Endothelial cell (in vitro differentiated cells): ENCODE data around the gene PLXNB1. TPM values are rescaled to one million over a fixed set of nuclear protein-coding genes. Genes with fewer than 3 reads are reported as not detected.

ENCODE experiments used
- DNase-seq: peaks from one replicate; pipeline ENCODE4 v3.0.0; 2021; ENCODE audit warnings: low spot score
- H3K27ac Mint-ChIP-seq: one replicate; pipeline ENCODE4 v1.8.0; 2021; ENCODE audit warnings: mixed read lengths, inconsistent platforms; ENCODE audit not compliant: unreplicated experiment
- H3K27me3 Mint-ChIP-seq: one replicate; pipeline ENCODE4 v1.8.0; 2021; ENCODE audit warnings: mild to moderate bottlenecking, moderate library complexity, mixed read lengths, inconsistent platforms; ENCODE audit not compliant: unreplicated experiment
- H3K36me3 Mint-ChIP-seq: one replicate; pipeline ENCODE4 v1.8.0; 2021; ENCODE audit warnings: mild to moderate bottlenecking, low read depth, mixed read lengths, inconsistent platforms; ENCODE audit not compliant: unreplicated experiment
- H3K4me1 Mint-ChIP-seq: one replicate; pipeline ENCODE4 v1.8.0; 2021; ENCODE audit warnings: mild to moderate bottlenecking, mixed read lengths, inconsistent platforms; ENCODE audit not compliant: unreplicated experiment
- H3K4me3 Mint-ChIP-seq: one replicate; pipeline ENCODE4 v1.8.0; 2021; ENCODE audit warnings: mild to moderate bottlenecking, mixed read lengths, inconsistent platforms; ENCODE audit not compliant: unreplicated experiment
- H3K9me3 Mint-ChIP-seq: one replicate; pipeline ENCODE4 v1.8.0; 2021; ENCODE audit warnings: mixed read lengths, inconsistent platforms; ENCODE audit not compliant: unreplicated experiment
- CTCF ChIP-seq: fragments of 200-600 bp; sonication (generic); IDR thresholded peaks from one replicate; pipeline ENCODE4 v1.5.0; 2021; ENCODE audit warnings: antibody characterized with exemption; ENCODE audit not compliant: unreplicated experiment
- total RNA-seq: library from RNA; stranded (reverse); fragmentation: NEBNext Ultra II Directional; extraction: Animal tissue kit (Norgen Biotek cat#: 25700); gene quantifications from one replicate; pipeline ENCODE4 v1.2.1, GENCODE V29; 2021; ENCODE audit not compliant: unreplicated experiment

Gene PLXNB1
- total RNA-seq, 1 donor from 2014 or later = 68.7 TPM

GRCh38 chr3:48425281-48425812 lies 4.5 kb downstream of the PLXNB1 start:
- Mint-ChIP-seq H3K4me1 (peaks cover 24% of the 10 kb centered on the region), H3K4me3 (peak overlapping the region; percentile 28), H3K27ac (peak overlapping the region; percentile 49), H3K9me3 (no peaks in the 10 kb centered on the region), H3K36me3 (peaks cover 18% of the 10 kb centered on the region), H3K27me3 (peaks cover 26% of the 10 kb centered on the region)
- DNase-seq = no peak
- TF ChIP-seq CTCF = no peak

- Mint-ChIP-seq H3K4me3 (no peak overlapping the region), H3K27me3 (peaks cover 26% of the 10 kb centered on the region), H3K36me3 (peaks cover 18% of the 10 kb centered on the region), H3K4me1 (peaks cover 24% of the 10 kb centered on the region), H3K9me3 (no peaks in the 10 kb centered on the region), H3K27ac (no peak overlapping the region)
- TF ChIP-seq CTCF = no peak
- DNase-seq = no peak
These were observed 5.8 kb downstream of the PLXNB1 start for GRCh38 chr3:48423883-48424695.

- Mint-ChIP-seq H3K36me3 (peaks cover 18% of the 10 kb centered on the region), H3K4me3 (peak overlapping the region; percentile 14), H3K4me1 (peaks cover 24% of the 10 kb centered on the region), H3K9me3 (no peaks in the 10 kb centered on the region), H3K27me3 (peaks cover 26% of the 10 kb centered on the region), H3K27ac (no peak overlapping the region)
- no peak for DNase-seq
- TF ChIP-seq CTCF = no peak
These were observed 6.5 kb downstream of the PLXNB1 start for GRCh38 chr3:48423241-48423882.

- no peak overlapping the region for H3K27ac Mint-ChIP-seq
These were observed 7.2 kb downstream of the PLXNB1 start for GRCh38 chr3:48422681-48423080.

More at GRCh38 chr3:48422681-48423080, 7.2 kb downstream of the PLXNB1 start:
- Mint-ChIP-seq H3K9me3 (no peaks in the 10 kb centered on the region), H3K27me3 (peaks cover 19% of the 10 kb centered on the region), H3K4me1 (peaks cover 17% of the 10 kb centered on the region), H3K4me3 (peak overlapping the region; percentile 14), H3K36me3 (peaks cover 18% of the 10 kb centered on the region)
- DNase-seq = no peak
- TF ChIP-seq CTCF = no peak
